GM18505 (cell line): ENCODE measurements around the gene RPGRIP1L.

Experiments used
- ATAC-seq: cut with Tn5 transposase; IDR thresholded peaks from one replicate; pipeline ENCODE4 v1.9.1; 2021; ENCODE audit not compliant: unreplicated experiment
- POLR2A ChIP-seq: IDR thresholded peaks from 4 replicates; pipeline ENCODE4 v1.6.1; 2011; ENCODE audit warnings: borderline replicate concordance; ENCODE audit not compliant: insufficient read depth, insufficient read length; ENCODE audit errors: extremely low read depth

RPGRIP1L gene

GRCh38 chr16:53664724-53665345, 38.8 kb downstream of the RPGRIP1L start:
- peak; percentile 65 for ATAC-seq
- no peak for TF ChIP-seq POLR2A

DNA sequence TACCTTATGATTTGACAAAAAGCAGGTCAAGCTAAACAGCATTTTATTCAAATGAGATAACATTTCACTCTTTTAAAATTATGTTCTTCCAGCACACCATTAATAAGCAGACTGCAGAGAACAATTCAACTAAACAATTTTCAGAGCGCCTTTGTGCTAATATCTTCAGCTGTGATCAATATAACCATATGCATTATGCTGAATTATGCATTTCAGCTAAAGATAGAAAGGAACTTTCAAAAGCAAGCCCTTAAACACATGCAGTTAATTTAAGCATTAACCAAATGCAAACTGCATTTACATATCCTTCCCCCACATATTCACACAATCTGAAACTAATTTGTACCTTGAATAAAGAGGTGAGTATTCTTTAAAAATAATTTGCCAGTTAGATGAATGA, 41.6 kb downstream of the RPGRIP1L start:
- no peak for ATAC-seq
- TF ChIP-seq POLR2A, result no peak

DNA sequence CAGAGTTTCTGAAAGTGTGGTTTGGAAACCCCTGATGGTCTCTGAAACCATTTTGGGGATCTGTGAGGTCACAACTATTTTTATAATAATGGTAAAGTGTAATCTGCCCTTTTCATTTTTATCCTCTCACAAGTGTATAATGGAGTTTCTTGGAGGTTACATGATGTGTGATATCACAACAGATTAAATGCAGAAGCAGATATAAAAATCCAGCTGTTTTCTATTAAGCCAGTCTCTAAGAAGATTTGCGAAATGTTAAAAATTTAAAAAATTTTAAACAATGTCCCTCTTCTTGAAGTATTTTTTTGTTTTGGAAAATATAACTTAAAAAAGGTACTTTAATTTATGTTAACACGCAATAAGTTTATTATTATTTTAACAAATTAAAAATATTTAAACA, 48.7 kb downstream of the RPGRIP1L start:
- no peak for ATAC-seq
- TF ChIP-seq POLR2A, result no peak

DNA sequence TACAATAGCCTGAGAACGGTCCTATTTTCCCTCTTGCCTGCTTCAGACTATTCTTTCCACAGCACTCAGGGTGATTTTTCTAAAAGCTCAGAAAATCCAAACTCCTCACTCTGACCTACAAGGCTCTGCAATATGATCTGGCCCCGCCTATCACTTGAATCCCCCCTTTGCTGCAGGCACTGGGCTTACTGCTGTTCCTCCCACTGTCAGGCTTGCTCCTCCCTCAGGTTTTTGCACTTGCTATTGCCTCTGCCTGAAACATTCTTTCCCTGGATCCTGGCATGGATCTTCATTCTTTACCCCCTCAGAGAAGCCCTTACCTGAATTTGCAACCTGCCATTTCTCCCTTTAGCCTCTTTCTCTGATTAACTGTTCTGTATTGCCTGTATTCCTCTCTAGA, 52.3 kb downstream of the RPGRIP1L start:
- no peak for ATAC-seq
- no peak for TF ChIP-seq POLR2A

- ATAC-seq, result no peak
- TF ChIP-seq POLR2A, result no peak
Measured at GRCh38 chr16:53646506-53646905, 57.2 kb downstream of the RPGRIP1L start.

DNA sequence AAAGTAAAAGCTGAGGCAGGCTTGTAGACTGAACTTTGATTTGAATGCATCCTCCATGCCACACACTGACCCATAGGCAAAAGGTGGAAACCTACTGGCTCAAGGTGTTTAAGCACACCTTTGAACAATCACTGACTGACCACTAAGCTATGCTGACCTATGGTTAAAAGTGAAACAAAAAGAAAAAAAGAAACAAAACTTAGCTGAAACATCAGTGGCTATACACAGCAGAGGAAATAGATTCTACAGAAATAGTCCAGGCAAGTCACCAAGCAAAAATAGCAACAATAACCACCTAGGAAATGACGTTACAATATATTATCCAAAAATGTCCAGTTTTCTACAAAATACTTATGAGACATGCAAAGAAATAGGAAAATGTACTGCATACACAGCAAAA, 60.2 kb downstream of the RPGRIP1L start:
- no peak for TF ChIP-seq POLR2A
- ATAC-seq, result no peak

DNA sequence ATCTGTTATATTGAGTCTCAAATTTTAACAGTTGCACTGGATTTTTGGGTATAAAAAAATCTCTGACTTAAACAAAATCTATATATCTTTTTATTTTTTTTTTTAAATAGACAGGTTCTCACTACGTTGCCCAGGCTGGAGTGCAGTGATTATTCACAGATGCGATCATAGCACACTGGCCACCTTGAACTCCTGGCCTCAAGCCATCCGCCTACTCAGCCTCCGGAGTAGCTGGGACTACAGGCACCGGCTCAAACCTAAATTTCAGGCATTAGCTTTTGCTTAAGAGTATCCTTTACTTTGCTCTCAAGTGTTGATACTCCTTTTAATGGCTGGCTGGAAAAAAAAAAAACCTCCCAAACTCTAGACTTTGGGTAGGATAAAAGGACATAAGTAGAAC, 61.6 kb downstream of the RPGRIP1L start:
- ATAC-seq, result no peak
- TF ChIP-seq POLR2A, result no peak

DNA sequence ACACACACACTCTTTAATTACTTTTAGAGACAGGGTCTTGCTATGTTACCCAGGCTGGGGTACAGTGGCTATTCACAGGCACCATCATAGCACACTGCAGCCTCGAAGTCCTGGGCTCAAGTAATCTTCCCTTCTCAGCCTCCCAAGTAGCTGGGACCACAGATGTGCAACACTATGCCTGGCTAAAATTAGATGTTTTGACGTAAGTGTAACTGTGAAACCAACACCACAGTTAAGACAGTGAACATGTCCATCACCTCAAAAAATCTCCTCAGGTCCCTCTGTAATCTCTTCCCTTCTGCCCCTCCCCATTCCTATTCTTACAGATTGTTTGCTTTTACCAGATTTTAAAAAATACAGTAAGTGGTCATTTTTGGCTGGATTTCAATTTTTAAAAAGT, 66.7 kb downstream of the RPGRIP1L start:
- TF ChIP-seq POLR2A, result no peak
- ATAC-seq, result no peak

DNA sequence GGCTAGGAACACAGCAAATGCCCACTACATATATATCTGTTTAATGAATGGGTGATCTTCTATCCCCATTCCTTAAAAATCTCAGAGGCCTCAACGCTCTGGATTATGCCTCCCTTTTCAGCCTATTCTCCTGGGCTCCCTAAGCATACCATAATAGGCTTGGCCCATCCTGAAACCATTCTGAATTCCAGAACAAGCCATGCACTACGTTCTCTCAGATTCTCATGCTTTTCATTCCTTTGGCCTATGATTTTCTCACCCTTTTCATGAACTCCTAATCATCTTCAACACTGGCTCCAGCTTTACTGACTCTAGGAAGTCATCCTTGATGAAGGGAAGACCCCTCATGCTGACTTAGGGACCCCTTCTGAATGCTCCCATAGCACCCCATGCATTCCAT, 71.1 kb downstream of the RPGRIP1L start:
- ATAC-seq, result no peak
- no peak for TF ChIP-seq POLR2A

DNA sequence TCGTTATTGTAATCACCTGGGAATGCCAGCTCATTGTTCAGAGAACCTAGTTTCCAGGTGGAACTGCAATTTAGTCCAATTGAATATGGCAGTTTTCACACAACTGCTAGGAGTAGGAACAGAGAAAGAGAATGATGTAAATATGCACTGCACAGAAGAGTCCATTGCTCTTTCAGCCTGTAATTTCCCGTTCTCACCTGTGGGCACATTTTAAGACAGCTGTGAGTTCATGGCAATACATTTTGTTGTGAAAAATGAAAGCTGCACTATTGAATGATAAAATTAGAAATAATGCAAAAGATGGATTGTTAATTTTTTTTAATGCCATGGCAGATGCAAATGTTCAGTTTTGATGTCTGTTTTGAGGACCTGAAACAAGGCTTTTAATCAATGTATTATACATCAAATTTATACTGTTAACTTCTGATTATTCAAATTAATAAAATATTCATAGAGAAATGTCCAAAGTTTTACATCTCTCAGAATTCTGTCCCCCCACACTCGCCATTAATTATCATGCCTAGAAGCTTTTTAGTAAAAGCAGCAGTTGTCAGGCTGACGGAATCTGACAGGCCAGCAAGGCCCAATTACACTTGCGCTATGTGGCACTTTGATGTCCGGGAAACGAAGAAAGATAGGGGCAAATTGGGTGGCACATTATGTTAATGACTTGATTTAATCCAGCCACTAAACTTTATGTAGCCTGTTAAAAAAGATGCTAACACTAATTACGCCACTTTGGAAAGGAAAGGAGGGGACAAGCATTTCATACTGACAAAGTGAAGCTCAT, 72.2 kb downstream of the RPGRIP1L start:
- no peak for ATAC-seq
- TF ChIP-seq POLR2A, result no peak

- TF ChIP-seq POLR2A, result no peak
Measured at GRCh38 chr16:53629607-53630312, 73.9 kb downstream of the RPGRIP1L start.

DNA sequence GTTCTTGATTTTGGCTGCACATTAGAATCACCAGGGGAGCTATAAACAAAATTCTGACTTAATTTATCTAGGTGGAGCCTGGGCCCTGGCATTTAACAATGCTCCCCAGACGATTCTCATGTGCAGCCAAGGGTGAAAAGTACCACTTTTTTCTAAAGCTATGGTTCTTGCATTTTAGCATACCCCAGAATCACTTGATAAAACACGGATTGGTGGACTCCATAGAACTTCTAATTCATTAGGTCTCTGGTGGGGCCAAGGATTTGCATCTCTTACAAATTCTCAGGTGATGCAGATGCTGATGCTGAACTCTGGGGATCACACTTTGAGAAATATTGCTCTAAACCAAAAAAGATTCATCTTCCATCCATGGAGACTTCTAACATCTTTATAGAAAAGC, 74.5 kb downstream of the RPGRIP1L start:
- no peak for ATAC-seq
- no peak for TF ChIP-seq POLR2A

More at GRCh38 chr16:53629607-53630312, 73.9 kb downstream of the RPGRIP1L start:
- ATAC-seq, result no peak

DNA sequence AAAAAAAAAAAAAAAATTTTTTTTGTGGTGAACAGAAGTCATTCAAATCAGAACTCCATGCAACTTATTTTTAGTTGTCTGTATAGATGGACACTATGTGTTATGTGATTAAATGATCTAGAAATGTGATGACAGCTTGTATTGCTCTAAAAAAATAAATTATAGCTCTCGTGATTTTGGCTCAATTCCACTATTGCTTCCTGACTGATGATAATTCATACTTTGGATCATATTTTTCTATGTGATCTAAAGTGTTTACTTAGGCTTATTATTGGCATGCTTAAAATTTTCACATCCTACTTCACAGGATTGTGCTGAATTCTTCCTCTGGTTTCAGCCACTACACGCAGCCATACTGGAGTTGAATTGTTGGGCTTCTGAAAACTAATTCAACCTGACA, 76.8 kb downstream of the RPGRIP1L start:
- ATAC-seq, result no peak
- TF ChIP-seq POLR2A, result no peak

GRCh38 chr16:53626161-53626560, 77.5 kb downstream of the RPGRIP1L start:
- TF ChIP-seq POLR2A, result no peak
- no peak for ATAC-seq
